Stimulated activated CD8-positive, alpha-beta memory T cell treated with anti-CD3 and anti-CD28 coated beads, Interleukin-15, amount 100 ng/mL, for 4 hours (primary cell): ENCODE results near the gene EGFL7.

Experiments used
- DNase-seq, 2 donors: peaks; one replicate each; pipeline ENCODE4 v3.0.0-alpha.2; 2020; ENCODE audit warnings: low read depth in 2 of 2

EGFL7 gene

GRCh38 chr9:136714893-136715274 lies 52.2 kb downstream of the EGFL7 start:
- DNase-seq: no peak

GRCh38 chr9:136717399-136717798 lies 54.7 kb downstream of the EGFL7 start:
- DNase-seq: no peak

GRCh38 chr9:136718345-136719194 lies 55.9 kb downstream of the EGFL7 start:
- no peak for DNase-seq

- no peak for DNase-seq
Measured at GRCh38 chr9:136719195-136719880, 56.6 kb downstream of the EGFL7 start.

- DNase-seq: no peak
Measured at GRCh38 chr9:136720251-136720897, 57.7 kb downstream of the EGFL7 start.

- no peak for DNase-seq
Measured at GRCh38 chr9:136720898-136721338, 58.2 kb downstream of the EGFL7 start.

GRCh38 chr9:136721339-136722092 lies 58.8 kb downstream of the EGFL7 start:
- no peak for DNase-seq
